Stimulated activated naive CD4-positive, alpha-beta T cell treated with Interleukin-2 at 50 U/mL for 16 hours (primary cell): ENCODE data around the gene SKIDA1.
A peak's percentile ranks its signal among the peaks of the same experiment; 100 is the strongest.
"Not testable (repeated sequence)": the region's sequence is repeated elsewhere in the genome, so short reads cannot be mapped to it uniquely, and the experiment has no call there.

Experiments used
- DNase-seq: peaks from one replicate; lab custom pipeline; 2025; lab: John Stamatoyannopoulos, UW

Gene SKIDA1

GRCh38 chr10:21525367-21526187, at the start of gene SKIDA1:
Gene SKIDA1, minus strand, starts transcription at chr10:21525682. Its CDS starts 7,860 bp downstream, at chr10:21517822.
- DNase-seq, result peak; percentile 60

GRCh38 chr10:21574514-21574913, 49.0 kb upstream of the SKIDA1 start:
- not testable (repeated sequence) for DNase-seq

GRCh38 chr10:21572578-21572977, 47.1 kb upstream of the SKIDA1 start:
- DNase-seq, result no peak

- no peak for DNase-seq
Measured at GRCh38 chr10:21570761-21571521, 45.5 kb upstream of the SKIDA1 start.

GRCh38 chr10:21558984-21559383, 33.5 kb upstream of the SKIDA1 start:
- DNase-seq, result not testable (repeated sequence)

GRCh38 chr10:21556527-21556926, 31.0 kb upstream of the SKIDA1 start:
- DNase-seq, result no peak

GRCh38 chr10:21552638-21553037, 27.2 kb upstream of the SKIDA1 start:
- DNase-seq, result no peak

- DNase-seq, result no peak
Measured at GRCh38 chr10:21547246-21547645, 21.8 kb upstream of the SKIDA1 start.

- DNase-seq, result not testable (repeated sequence)
Measured at GRCh38 chr10:21540701-21541100, 15.2 kb upstream of the SKIDA1 start.

GRCh38 chr10:21536874-21537273, 11.4 kb upstream of the SKIDA1 start:
- no peak for DNase-seq

GRCh38 chr10:21535976-21536375, 10.5 kb upstream of the SKIDA1 start:
- DNase-seq, result not testable (repeated sequence)

- no peak for DNase-seq
Measured at GRCh38 chr10:21535494-21535965, 10.0 kb upstream of the SKIDA1 start.

GRCh38 chr10:21534604-21535493, 9.4 kb upstream of the SKIDA1 start:
- DNase-seq, result peak; percentile 37

GRCh38 chr10:21534280-21534586, 8.8 kb upstream of the SKIDA1 start:
- DNase-seq, result no peak

- DNase-seq, result peak; percentile 91
Measured at GRCh38 chr10:21533467-21534279, 8.2 kb upstream of the SKIDA1 start, which contains the start of gene MLLT10. Gene MLLT10, plus strand, starts transcription at chr10:21534232. Its CDS starts 413 bp downstream, at chr10:21534645.

GRCh38 chr10:21532694-21533466, 7.4 kb upstream of the SKIDA1 start:
- no peak for DNase-seq

GRCh38 chr10:21531164-21531563, 5.7 kb upstream of the SKIDA1 start:
- no peak for DNase-seq

- no peak for DNase-seq
Measured at GRCh38 chr10:21530641-21531040, 5.2 kb upstream of the SKIDA1 start.

GRCh38 chr10:21530168-21530567, 4.7 kb upstream of the SKIDA1 start:
- no peak for DNase-seq
